GM10248 (cell line): ENCODE results near the gene MANEA.

Source experiments
- CTCF ChIA-PET: fragments of 300-600 bp; sonication (Branson Sonifier 250); formaldehyde crosslinking; extraction: SDS; loops from one replicate; lab custom pipeline; 2021; ENCODE audit warnings: antibody characterized with exemption; lab: Yijun Ruan, JAX
- POLR2A ChIA-PET: fragments of 350-650 bp; sonication (Branson Sonifier 250); formaldehyde crosslinking; extraction: SDS; loops from one replicate; lab custom pipeline; 2020; ENCODE audit warnings: antibody characterized with exemption; lab: Yijun Ruan, JAX
- DNase-seq: peaks from one replicate; pipeline ENCODE4 v3.0.0; 2012; ENCODE audit errors: extremely low spot score
- TF ChIP-seq, protein P1 (sequence below): IDR thresholded peaks from 2 replicates; pipeline ENCODE4 v1.5.1; 2012; ENCODE audit warnings: mild to moderate bottlenecking, low read depth; ENCODE audit errors: extremely low read depth, missing control alignments, control extremely low read depth

MANEA gene

DNA sequence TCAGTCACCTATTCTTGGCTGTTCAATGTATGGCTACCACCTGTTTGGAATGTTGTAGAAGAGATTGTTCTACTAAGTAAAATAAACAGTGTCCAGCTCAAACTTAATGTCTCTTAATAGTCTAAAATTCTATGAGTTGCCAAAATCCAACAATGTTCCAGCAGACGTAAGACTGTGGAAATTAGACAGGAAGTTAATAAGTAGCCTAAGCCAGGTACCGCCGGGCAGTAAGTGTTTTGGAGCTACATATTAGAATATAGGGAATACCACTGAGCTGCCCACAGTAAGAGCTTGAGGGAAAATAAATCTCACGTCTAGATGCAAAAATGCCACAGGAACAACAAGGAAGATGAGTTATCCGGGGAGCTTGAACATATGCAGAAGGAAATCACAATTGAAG lies 7.8 kb upstream of the MANEA start:
- TF ChIP-seq, protein P1, sequence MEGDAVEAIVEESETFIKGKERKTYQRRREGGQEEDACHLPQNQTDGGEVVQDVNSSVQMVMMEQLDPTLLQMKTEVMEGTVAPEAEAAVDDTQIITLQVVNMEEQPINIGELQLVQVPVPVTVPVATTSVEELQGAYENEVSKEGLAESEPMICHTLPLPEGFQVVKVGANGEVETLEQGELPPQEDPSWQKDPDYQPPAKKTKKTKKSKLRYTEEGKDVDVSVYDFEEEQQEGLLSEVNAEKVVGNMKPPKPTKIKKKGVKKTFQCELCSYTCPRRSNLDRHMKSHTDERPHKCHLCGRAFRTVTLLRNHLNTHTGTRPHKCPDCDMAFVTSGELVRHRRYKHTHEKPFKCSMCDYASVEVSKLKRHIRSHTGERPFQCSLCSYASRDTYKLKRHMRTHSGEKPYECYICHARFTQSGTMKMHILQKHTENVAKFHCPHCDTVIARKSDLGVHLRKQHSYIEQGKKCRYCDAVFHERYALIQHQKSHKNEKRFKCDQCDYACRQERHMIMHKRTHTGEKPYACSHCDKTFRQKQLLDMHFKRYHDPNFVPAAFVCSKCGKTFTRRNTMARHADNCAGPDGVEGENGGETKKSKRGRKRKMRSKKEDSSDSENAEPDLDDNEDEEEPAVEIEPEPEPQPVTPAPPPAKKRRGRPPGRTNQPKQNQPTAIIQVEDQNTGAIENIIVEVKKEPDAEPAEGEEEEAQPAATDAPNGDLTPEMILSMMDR = no peak
- ChIA-PET POLR2A (no interaction called here), CTCF (no interaction called here)
- no peak for DNase-seq

DNA sequence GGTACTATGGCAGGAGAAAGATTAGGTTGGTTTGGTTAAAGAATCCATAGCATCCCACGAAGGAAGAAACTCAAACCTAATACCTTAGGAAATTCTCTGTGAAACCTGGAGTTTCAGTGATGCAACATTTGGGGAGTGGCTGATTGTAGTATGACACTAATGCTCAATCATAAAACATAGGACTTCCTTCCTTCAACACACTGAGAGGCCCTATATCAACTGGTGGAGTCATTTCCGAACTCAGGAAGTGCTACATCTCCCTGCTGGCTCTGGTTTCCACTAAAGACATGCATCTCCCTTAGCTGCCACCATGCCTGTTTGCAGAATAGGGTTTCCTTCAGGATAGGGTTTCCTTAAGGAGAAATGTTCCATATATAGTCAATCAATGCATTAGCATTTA lies 5.2 kb upstream of the MANEA start:
- CTCF ChIA-PET = no interaction called here
- DNase-seq = no peak
- TF ChIP-seq, protein P1 = no peak
- POLR2A ChIA-PET = no interaction called here

DNA sequence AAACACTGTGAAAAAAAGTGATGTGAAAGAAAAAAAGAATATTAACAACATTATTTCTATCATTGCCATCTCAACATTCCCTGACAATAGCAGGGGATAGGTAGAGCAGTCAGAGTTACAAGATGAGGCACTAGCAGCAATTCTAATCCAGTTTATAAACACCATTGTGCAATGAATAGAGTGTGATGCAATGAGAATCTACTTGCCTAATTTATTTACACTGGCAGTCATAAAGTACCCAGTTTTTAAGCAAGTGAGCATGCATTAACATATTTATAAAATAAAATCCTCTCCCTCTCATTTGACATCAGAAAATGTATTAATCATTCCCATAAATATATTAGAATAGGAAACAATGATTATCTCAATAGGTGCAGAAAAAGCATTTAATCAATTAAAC lies 2.5 kb upstream of the MANEA start:
- DNase-seq = no peak
- CTCF ChIA-PET = no interaction called here

DNA sequence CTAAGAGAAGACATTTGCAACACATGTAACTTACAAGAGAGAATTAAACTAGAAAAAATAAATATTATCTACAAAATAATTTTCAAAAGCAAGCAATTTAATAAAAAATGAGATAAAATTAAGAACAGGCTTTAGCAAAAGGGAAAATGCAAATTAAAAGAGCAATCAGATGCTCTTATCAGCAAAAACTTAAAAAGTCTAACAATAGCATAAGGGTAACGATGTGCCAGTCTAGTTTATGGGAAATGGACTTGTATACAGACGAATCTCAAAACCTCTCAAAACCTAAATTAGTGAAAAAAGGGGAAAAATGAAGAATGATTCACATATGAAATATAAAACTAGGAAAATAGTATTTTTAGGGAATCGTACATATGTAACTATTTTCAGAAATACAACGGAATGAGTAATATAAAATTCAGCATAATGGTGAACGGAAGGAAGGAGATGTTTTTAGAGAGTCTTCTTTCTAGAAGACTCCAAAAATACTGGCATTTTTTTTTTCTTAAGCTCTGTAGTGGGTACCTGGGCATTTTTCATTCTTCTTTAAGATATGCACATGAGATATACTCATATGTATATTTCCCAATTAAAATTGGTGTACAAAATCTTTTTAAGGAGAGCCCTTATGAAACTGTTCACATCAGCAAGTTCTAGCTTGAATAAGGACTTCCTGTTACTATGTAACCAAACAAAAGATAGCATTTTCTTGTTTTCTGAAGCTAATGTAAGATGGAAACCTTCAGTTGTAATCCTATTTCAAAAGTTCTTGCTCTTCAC lies 927 bp upstream of the MANEA start:
- DNase-seq = no peak
- ChIA-PET POLR2A (interaction anchor here (0.8 kb wide), 1 partner anchor 10 kb away, joined by 3 read pairs; no protein-coding TSS in a partner anchor), CTCF (interaction anchor here (0.9 kb wide), 1 partner anchor 23 kb away, joined by 3 read pairs; no protein-coding TSS in a partner anchor)
- TF ChIP-seq, protein P1 = no peak

More for the DNA sequence above, 2.5 kb upstream of the MANEA start:
- TF ChIP-seq, protein P1 = no peak
- POLR2A ChIA-PET = no interaction called here

DNA sequence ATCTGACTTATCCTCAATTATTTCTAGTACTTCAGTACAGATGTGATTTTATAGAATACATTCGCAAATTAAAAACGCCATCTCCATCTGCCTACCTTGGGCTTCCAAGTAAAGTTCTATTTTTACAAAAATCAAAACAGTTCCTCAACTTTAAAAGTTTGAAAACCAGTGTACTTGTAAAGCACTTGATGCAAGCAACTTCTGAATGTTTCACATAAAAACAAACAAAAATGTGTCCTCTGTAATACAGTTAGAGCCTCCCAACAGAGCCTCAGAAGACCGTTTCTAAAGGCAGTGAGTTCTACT lies 384 bp upstream of the MANEA start:
- POLR2A ChIA-PET = interaction anchor here (0.8 kb wide), 1 partner anchor 10 kb away, joined by 3 read pairs; no protein-coding TSS in a partner anchor
- TF ChIP-seq, protein P1 = no peak
- CTCF ChIA-PET = interaction anchor here (0.9 kb wide), 1 partner anchor 23 kb away, joined by 3 read pairs; no protein-coding TSS in a partner anchor
- DNase-seq = no peak

DNA sequence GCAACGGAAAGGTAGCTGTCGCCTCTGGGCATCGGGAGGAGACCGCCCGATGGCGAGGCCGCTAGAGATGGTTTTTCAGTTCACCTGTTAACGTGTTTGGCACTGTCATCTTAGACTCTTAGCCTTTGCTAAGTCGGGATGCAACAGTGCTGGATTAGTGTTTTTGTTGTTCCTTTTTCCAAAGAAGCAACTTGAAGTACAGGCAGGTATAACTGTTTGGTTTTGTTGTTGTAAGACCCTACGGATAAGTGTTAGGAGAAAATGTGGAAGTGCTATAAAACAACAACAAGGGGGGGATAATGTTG lies 723 bp downstream of the MANEA start:
- DNase-seq = peak; percentile 17
- CTCF ChIA-PET = interaction anchor here (0.9 to 2.0 kb wide), 4 partner anchors 10 to 20 kb away, joined by 3 to 7 read pairs (median 3); no protein-coding TSS in a partner anchor
- POLR2A ChIA-PET = no interaction called here
- TF ChIP-seq, protein P1 = no peak
